Stimulated activated CD8-positive, alpha-beta memory T cell treated with anti-CD3 and anti-CD28 coated beads, Interleukin-4, amount 100 ng/mL, for 1 hour (primary cell): ENCODE measurements around the gene SUPT5H.

Experiments used
- DNase-seq, 2 donors: peaks; one replicate each; pipeline ENCODE4 v3.0.0-alpha.2; 2020; ENCODE audit warnings: low read depth in 2 of 2, low spot score in 1 of 2

Gene SUPT5H

DNA sequence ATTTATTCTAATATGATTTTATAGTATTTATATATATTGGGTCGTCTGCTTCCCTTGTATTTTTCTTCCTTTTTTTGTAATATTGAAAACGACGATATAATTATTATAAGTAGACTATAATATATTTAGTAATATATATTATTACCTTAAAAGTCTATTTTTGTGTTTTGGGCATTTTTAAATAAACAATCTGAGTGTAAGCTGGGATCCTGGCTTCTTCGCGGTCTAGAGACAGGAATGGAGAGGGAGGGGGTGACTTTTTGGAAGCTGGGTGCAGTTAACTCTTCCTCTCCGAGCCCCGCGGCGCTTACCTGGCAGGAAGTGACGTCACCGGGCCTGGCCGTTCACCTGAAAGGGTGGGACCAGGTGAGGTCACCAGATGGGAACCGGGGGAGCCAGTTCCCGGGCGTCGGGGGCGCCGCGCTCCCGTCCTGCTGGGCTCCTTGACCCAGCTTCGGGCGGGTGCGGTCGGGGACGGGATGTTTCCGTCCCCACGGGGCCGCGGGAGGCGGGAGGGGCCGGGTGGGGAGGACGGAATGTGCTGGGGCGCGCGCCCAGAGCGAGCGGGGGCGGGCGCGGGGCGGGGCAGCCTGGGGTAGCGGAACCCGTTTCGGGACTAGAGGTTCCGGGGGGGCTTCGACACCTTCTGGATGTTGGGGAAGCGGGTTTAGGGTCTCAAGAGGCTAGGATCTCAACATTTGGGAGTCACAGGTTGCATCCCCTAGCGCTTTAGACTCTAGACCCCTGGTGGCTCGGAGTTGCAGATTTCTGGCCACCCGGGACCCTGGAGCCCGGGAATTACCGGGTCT, 36.0 kb upstream of the SUPT5H start:
- peak in 1 of 2 donors; percentile 86 for DNase-seq

DNA sequence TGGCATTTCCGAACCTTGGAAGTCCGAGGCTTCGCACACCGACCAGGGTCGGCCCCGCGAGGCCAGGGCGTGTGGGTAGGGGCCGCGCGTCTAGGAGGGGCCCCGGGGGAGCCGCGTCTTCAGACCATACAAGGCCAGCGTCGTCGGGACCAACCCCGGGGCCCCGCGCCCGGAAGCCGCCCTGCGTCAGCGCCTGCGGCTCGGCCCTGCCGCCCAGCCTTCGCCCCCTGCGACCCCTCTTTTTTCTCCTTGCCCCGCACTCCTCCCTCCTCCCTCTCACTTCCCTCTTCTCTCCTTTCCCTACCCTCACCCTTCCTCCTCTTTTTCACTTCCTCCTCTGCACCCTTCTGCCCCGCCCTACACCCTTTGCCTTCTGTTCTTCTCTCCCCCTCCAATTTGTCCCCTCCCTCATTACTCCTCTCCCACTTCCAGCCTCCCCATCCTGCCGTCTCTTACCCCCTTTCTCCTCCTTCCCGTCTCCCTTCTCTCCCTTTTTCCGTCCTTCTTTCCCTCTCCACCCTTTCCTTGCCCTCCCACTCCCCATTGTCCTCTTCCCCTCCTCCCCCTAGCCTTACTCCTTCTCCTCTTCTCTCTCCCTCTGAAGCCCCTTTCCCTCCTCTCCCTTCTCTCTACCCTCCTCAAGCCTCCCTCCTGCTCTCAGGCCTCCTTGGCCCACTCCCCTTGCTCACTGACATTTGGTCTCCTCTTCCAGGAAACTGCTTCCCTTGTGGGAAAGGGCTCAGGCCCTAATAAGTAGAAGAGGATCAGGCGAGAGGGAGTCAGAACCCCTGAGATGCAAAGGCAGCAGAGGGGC, 35.2 kb upstream of the SUPT5H start:
- DNase-seq: peak in 1 of 2 donors; percentile 61

- no peak for DNase-seq
Observed at GRCh38 chr19:39410831-39411080, 34.6 kb upstream of the SUPT5H start.

DNA sequence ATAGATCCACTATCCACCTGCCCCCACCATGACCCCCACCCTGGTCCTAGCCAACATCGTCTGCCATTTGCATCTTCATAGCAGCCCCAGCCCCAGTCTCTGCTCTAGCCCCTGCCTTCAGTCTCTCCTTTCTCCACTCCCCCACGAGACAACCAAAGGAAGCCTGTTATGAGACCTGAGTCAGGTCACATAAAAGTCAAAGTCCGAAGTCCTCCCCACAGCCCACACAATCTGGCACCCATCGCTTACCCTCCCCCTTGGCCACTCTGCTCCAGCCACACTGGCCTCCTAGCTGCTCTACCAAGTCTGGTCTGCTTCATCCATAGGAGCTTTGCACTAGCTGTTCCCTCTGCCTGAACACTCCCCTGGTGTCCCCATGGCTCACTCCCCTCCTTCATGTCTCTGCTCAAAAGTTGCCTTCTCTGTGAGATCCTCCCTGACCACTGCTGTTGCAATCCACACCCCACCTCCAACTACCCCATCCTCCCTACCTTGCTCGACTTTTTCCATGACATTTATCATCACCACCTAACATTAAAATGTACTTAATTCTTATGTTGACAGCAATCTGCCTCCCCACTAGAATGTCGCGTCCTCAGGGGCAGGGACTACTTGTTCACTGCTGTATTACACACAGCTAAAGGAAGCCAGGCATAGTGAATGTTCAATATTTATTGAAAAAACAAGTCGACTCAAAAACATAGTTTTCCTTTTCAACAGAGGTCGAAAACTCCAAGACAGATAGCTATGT, 34.1 kb upstream of the SUPT5H start:
- DNase-seq: peak in 1 of 2 donors; percentile 11

DNA sequence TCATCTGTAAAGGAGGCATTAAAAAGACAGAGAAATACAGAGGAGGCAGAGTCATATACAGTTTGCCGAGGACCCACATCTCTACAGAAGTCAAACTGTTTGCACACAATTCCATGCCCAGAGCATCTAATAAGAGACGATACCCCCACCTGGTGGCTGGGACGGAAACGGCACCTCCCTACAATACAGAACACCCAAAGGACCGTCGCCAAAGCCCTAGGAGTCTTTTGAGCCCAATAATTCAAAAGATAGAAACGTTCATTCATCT, 33.6 kb upstream of the SUPT5H start:
- DNase-seq: peak in 1 of 2 donors; percentile 84

GRCh38 chr19:39412100-39412866, 33.1 kb upstream of the SUPT5H start, which contains the start of gene PLEKHG2:
Gene PLEKHG2, plus strand, starts transcription at chr19:39412669. Its CDS starts 1,418 bp downstream, at chr19:39414087.
- peak; percentile 94 to 97 for DNase-seq

- no peak for DNase-seq
Observed at GRCh38 chr19:39412867-39413271, 32.5 kb upstream of the SUPT5H start.

- DNase-seq: no peak
Observed at GRCh38 chr19:39413272-39413910, 32.0 kb upstream of the SUPT5H start.

DNA sequence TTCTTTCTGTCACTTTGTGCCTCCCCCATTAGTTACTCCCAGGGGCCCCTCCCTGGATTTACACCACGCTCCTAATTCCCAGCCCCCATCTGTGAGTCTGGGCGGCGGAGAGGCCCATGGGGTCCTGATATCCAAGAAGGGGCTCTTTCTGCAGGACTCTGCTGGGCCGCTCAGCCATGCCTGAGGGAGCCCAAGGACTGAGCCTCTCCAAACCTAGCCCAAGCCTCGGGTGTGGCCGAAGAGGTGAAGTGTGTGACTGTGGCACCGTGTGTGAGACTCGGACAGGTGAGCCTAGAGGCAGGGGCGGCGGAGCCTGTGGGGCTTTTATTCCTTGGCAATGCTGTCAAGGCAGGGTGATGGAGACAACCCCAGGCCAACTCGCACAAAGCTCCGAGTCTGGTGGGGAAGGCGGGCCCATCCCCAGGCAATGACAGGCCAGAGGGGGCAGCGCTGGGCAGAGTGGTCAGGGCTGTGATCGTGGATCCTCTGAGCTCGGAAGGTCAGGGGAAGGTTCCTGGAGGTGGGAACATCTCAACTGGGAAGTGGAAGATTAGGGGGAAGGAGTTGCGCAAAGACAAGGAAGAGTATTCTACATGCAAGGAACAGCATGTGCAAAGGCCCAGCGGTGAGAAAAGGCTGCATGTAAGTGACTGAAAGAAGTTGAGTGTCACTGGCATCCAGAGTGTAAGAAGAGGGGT, 31.3 kb upstream of the SUPT5H start:
- no peak for DNase-seq

- no peak for DNase-seq
Observed at GRCh38 chr19:39415111-39416046, 30.0 kb upstream of the SUPT5H start.

DNA sequence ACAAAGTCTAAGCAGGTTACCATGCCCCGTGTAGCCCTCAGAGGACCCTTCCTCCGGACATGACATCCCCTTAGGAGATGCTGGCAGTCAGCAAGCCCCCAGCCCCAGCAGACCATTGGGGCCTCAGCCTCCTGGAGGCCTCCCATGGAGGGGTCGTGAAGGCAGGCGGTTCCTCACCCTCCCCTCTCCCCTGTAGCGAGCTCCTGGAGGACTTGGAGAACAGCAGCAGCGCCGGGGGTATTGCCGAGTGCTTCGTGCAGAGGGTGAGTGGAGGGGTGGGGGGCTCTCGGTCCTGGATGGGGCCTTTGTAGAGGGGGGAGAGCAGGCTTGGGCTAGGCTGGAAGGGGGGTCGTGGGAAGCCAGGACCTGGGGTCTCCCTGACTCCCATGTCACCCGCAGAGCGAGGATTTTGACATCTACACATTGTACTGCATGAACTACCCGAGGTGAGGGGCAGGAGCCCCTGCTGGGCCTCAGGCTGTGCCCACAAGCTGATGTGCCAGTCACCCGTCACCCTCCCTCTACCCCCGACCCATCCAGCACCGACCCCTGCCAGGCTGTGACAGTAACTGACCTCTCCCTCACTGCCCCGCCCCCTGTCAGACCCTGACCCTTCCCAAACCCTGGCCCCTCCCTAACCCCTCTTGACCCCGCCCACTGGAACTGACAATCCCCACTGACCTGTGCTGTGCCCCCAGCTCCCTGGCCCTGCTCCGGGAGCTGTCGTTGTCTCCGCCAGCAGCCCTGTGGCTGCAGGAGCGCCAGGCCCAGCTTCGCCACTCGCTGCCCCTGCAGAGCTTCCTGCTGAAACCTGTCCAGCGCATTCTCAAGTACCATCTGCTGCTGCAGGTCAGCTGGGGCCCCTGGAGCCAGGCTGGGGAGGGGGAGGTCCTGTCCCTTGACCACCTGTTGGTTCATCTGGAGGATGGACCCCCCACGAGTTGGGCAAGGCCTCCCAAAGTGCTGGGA, 28.9 kb upstream of the SUPT5H start:
- DNase-seq: no peak

- no peak for DNase-seq
Observed at GRCh38 chr19:39417463-39418181, 27.8 kb upstream of the SUPT5H start.

- DNase-seq: no peak
Observed at GRCh38 chr19:39419003-39419402, 26.4 kb upstream of the SUPT5H start.

GRCh38 chr19:39420769-39421168, 24.6 kb upstream of the SUPT5H start:
- no peak for DNase-seq

DNA sequence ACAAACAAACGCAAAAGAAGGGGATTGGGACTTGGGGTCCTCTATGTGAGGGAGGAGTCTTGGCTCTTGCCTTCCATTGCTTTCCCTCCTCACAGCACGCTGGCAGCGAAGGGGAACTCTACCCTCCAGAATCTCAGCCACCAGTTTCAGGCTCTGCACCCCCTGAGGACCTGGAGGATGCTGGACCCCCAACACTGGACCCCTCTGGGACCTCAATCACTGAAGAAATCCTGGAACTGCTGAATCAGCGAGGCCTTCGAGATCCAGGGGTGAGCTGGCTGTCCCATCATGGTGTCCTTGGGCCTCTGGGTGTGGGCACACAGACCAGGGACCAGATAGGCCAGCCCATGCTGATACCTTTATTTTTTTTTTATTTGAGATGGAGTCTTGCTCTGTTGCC, 23.4 kb upstream of the SUPT5H start:
- no peak for DNase-seq

- no peak for DNase-seq
Observed at GRCh38 chr19:39423258-39424086, 21.9 kb upstream of the SUPT5H start.
